Smooth muscle cell (in vitro differentiated cells): ENCODE measurements around the gene AIP. TPM values are rescaled to one million over a fixed set of nuclear protein-coding genes. Genes with fewer than 3 reads are reported as not detected.

Experiments
- microRNA-seq: library from miRNA; unstranded; fragments of <30 nt; microRNA quantifications from one replicate; pipeline ENCODE4, GENCODE V29; 2016; ENCODE audit warnings: borderline number of aligned reads
- polyA plus RNA-seq: library from polyadenylated mRNA; unstranded; fragments of >200 nt; fragmentation: Nextera tagmentation; extraction: Ambion mirVana; gene quantifications from 2 replicates; pipeline ENCODE4 v1.2.1, GENCODE V29; 2016
- small RNA-seq: library from RNA; depleted of rRNA; stranded (forward); fragments of <200 nt; gene quantifications from one replicate; pipeline ENCODE3, GENCODE V24; 2014
- total RNA-seq: library from RNA; depleted of rRNA; stranded (reverse); fragments of >200 nt; gene quantifications from 2 replicates; pipeline ENCODE4 v1.2.3, GENCODE V29; 2014

The AIP gene
- total and polyA plus RNA-seq, 2 experiments from 2014 or later, result 36.8 to 61.5 TPM

Small RNA genes lying within 50 kb of the gene (microRNA-seq; reads per million reads assigned to microRNA genes)
- gene MIR6752, result not detected

Small RNA genes lying within 50 kb of the gene (small RNA-seq; reads per million reads assigned to genes)
- not detected for gene MIR6752

Other genes with a start within 250 kb of the AIP start
- gene GRK2, start 216.6 kb upstream of the AIP start, total RNA-seq, result 18.5 and 22.2 TPM in 2 replicates
- gene GRK2, start 216.6 kb upstream of the AIP start, polyA plus RNA-seq, result 38.9 and 42.5 TPM in 2 replicates
- 29.3 and 34.7 TPM in 2 replicates for gene ANKRD13D, start 193.7 kb upstream of the AIP start, total RNA-seq
- 52.0 and 63.2 TPM in 2 replicates for gene ANKRD13D, start 193.7 kb upstream of the AIP start, polyA plus RNA-seq
- 14.9 and 23.9 TPM in 2 replicates for gene SSH3, start 179.5 kb upstream of the AIP start, total RNA-seq
- 29.3 and 47.5 TPM in 2 replicates for gene SSH3, start 179.5 kb upstream of the AIP start, polyA plus RNA-seq
- gene POLD4, start 129.5 kb upstream of the AIP start, total RNA-seq, result 61.4 and 78.0 TPM in 2 replicates
- gene POLD4, start 129.5 kb upstream of the AIP start, polyA plus RNA-seq, result 113 and 133 TPM in 2 replicates
- gene CLCF1, start 109.4 kb upstream of the AIP start, total RNA-seq, result 7.3 and 12.2 TPM in 2 replicates
- 4.6 and 6.2 TPM in 2 replicates for gene CLCF1, start 109.4 kb upstream of the AIP start, polyA plus RNA-seq
- gene RAD9A, start 91.0 kb upstream of the AIP start, total RNA-seq, result 17.3 and 19.5 TPM in 2 replicates
- gene RAD9A, start 91.0 kb upstream of the AIP start, polyA plus RNA-seq, result 20.3 and 21.4 TPM in 2 replicates
- gene PPP1CA, start 81.2 kb upstream of the AIP start, total RNA-seq, result 99.3 and 123 TPM in 2 replicates
- 210 and 220 TPM in 2 replicates for gene PPP1CA, start 81.2 kb upstream of the AIP start, polyA plus RNA-seq
- not detected in 2 replicates for gene TBC1D10C, start 78.9 kb upstream of the AIP start, total RNA-seq
- 0.32 TPM in 1 of 2 replicates, not detected in the other for gene TBC1D10C, start 78.9 kb upstream of the AIP start, polyA plus RNA-seq
- gene CARNS1, start 67.3 kb upstream of the AIP start, total RNA-seq, result 0.36 and 0.85 TPM in 2 replicates
- 1.7 and 3.6 TPM in 2 replicates for gene CARNS1, start 67.3 kb upstream of the AIP start, polyA plus RNA-seq
- 66.5 and 86.9 TPM in 2 replicates for gene RPS6KB2, start 54.5 kb upstream of the AIP start, total RNA-seq
- 102 and 107 TPM in 2 replicates for gene RPS6KB2, start 54.5 kb upstream of the AIP start, polyA plus RNA-seq
- gene PTPRCAP, start 45.3 kb upstream of the AIP start, total RNA-seq, result 2.5 TPM in 1 of 2 replicates, not detected in the other
- gene PTPRCAP, start 45.3 kb upstream of the AIP start, polyA plus RNA-seq, result 1.1 TPM in 2 replicates
- gene CORO1B, start 39.5 kb upstream of the AIP start, total RNA-seq, result 38.9 and 43.8 TPM in 2 replicates
- 84.6 and 85.8 TPM in 2 replicates for gene CORO1B, start 39.5 kb upstream of the AIP start, polyA plus RNA-seq
- not detected in 2 replicates for gene GPR152, start 30.3 kb upstream of the AIP start, total RNA-seq
- gene GPR152, start 30.3 kb upstream of the AIP start, polyA plus RNA-seq, result 0.27 and 0.71 TPM in 2 replicates
- not detected in 2 replicates for gene CABP4, start 27.7 kb upstream of the AIP start, total RNA-seq
- 2.1 TPM in 1 of 2 replicates, not detected in the other for gene CABP4, start 27.7 kb upstream of the AIP start, polyA plus RNA-seq
- 88.3 and 135 TPM in 2 replicates for gene TMEM134, start 13.8 kb upstream of the AIP start, total RNA-seq
- gene TMEM134, start 13.8 kb upstream of the AIP start, polyA plus RNA-seq, result 114 and 149 TPM in 2 replicates
- gene PITPNM1, start 22.3 kb downstream of the AIP start, total RNA-seq, result 27.6 and 28.9 TPM in 2 replicates
- 35.0 and 48.2 TPM in 2 replicates for gene PITPNM1, start 22.3 kb downstream of the AIP start, polyA plus RNA-seq
- gene CDK2AP2, start 25.1 kb downstream of the AIP start, total RNA-seq, result 27.0 and 34.0 TPM in 2 replicates
- 94.2 and 101 TPM in 2 replicates for gene CDK2AP2, start 25.1 kb downstream of the AIP start, polyA plus RNA-seq
- gene CABP2, start 40.4 kb downstream of the AIP start, total RNA-seq, result not detected in 2 replicates
- gene CABP2, start 40.4 kb downstream of the AIP start, polyA plus RNA-seq, result not detected in 2 replicates
- gene GSTP1, start 100.8 kb downstream of the AIP start, total RNA-seq, result 739 and 874 TPM in 2 replicates
- 1,489 and 1,525 TPM in 2 replicates for gene GSTP1, start 100.8 kb downstream of the AIP start, polyA plus RNA-seq
- 110 and 111 TPM in 2 replicates for gene NDUFV1, start 123.9 kb downstream of the AIP start, total RNA-seq
- gene NDUFV1, start 123.9 kb downstream of the AIP start, polyA plus RNA-seq, result 201 and 207 TPM in 2 replicates
- 0.67 and 9.2 TPM in 2 replicates for gene NUDT8, start 146.9 kb downstream of the AIP start, total RNA-seq
- 15.6 and 17.6 TPM in 2 replicates for gene NUDT8, start 146.9 kb downstream of the AIP start, polyA plus RNA-seq
- gene TBX10, start 156.7 kb downstream of the AIP start, total RNA-seq, result not detected in 2 replicates
- gene TBX10, start 156.7 kb downstream of the AIP start, polyA plus RNA-seq, result not detected in 2 replicates
- not detected in 2 replicates for gene ACY3, start 167.7 kb downstream of the AIP start, total RNA-seq
- gene ACY3, start 167.7 kb downstream of the AIP start, polyA plus RNA-seq, result not detected in 2 replicates
- 2.6 and 5.0 TPM in 2 replicates for gene ALDH3B2, start 191.6 kb downstream of the AIP start, total RNA-seq
- gene ALDH3B2, start 191.6 kb downstream of the AIP start, polyA plus RNA-seq, result 0.77 and 3.1 TPM in 2 replicates